ENCODE results near the gene STK36.

STK36 gene

GRCh38 chr2:218663901-218664300 lies 8.0 kb upstream of the STK36 start:
- no peak for DNase-seq

GRCh38 chr2:218664653-218665052 lies 7.2 kb upstream of the STK36 start:
- DNase-seq, result no peak

GRCh38 chr2:218671097-218671653 lies 711 bp upstream of the STK36 start:
- DNase-seq, result no peak

GRCh38 chr2:218679119-218679518 lies 7.2 kb downstream of the STK36 start:
- no peak for DNase-seq

- DNase-seq, result no peak
Observed at GRCh38 chr2:218680061-218680460, 8.2 kb downstream of the STK36 start.

- peak; percentile 52 for DNase-seq
Observed at GRCh38 chr2:218687400-218688060, 15.6 kb downstream of the STK36 start.

- DNase-seq, result no peak
Observed at GRCh38 chr2:218691234-218691633, 19.3 kb downstream of the STK36 start.

- peak; percentile 57 for DNase-seq
Observed at GRCh38 chr2:218694405-218695145, 22.7 kb downstream of the STK36 start.

- no peak for DNase-seq
Observed at GRCh38 chr2:218698885-218699284, 27.0 kb downstream of the STK36 start.

- DNase-seq, result no peak
Observed at GRCh38 chr2:218701806-218702205, 29.9 kb downstream of the STK36 start.

GRCh38 chr2:218703341-218703740 lies 31.5 kb downstream of the STK36 start:
- no peak for DNase-seq

GRCh38 chr2:218708086-218708485 lies 36.2 kb downstream of the STK36 start:
- DNase-seq, result no peak

GRCh38 chr2:218709908-218710307 lies 38.0 kb downstream of the STK36 start:
- no peak for DNase-seq

GRCh38 chr2:218710334-218710686 lies 38.4 kb downstream of the STK36 start:
- DNase-seq, result no peak

- peak; percentile 89 for DNase-seq
Observed at GRCh38 chr2:218710687-218711549, 39.0 kb downstream of the STK36 start, which contains the start of gene TTLL4. TSS of gene TTLL4 (plus strand) at chr2:218710835. CDS start at chr2:218737677, 26,842 bp downstream.

GRCh38 chr2:218711550-218711929 lies 39.7 kb downstream of the STK36 start:
- DNase-seq, result peak; percentile 33

GRCh38 chr2:218713922-218714321 lies 42.0 kb downstream of the STK36 start:
- DNase-seq, result no peak

- no peak for DNase-seq
Observed at GRCh38 chr2:218716070-218716469, 44.2 kb downstream of the STK36 start.

GRCh38 chr2:218717262-218717661 lies 45.4 kb downstream of the STK36 start:
- peak; percentile 30 for DNase-seq

- no peak for DNase-seq
Observed at GRCh38 chr2:218718058-218718457, 46.2 kb downstream of the STK36 start.

- no peak for DNase-seq
Observed at GRCh38 chr2:218719457-218719856, 47.6 kb downstream of the STK36 start.

- DNase-seq, result no peak
Observed at GRCh38 chr2:218720048-218721041, 48.5 kb downstream of the STK36 start.
